HG02852 (cell line): ENCODE measurements around the gene ZNF382.

Experiments used
- ATAC-seq: cut with Tn5 transposase; IDR thresholded peaks from one replicate; pipeline ENCODE4 v1.9.1; 2021; ENCODE audit warnings: mild to moderate bottlenecking, moderate library complexity; ENCODE audit not compliant: unreplicated experiment

ZNF382 gene

GRCh38 chr19:36674201-36674600 lies 69.1 kb downstream of the ZNF382 start:
- ATAC-seq = no peak

GRCh38 chr19:36679455-36679854 lies 74.3 kb downstream of the ZNF382 start:
- no peak for ATAC-seq
